ENCODE measurements around the gene UBR3. TPM values are rescaled to one million over a fixed set of nuclear protein-coding genes. Genes with fewer than 3 reads are reported as not detected.
A peak's percentile ranks its signal among the peaks of the same experiment; 100 is the strongest.
"Not testable (repeated sequence)": the region's sequence is repeated elsewhere in the genome, so short reads cannot be mapped to it uniquely, and the experiment has no call there.

UBR3 gene
- total RNA-seq, 2 experiments from 2014 or later, result 13.6 to 15.3 TPM

DNA sequence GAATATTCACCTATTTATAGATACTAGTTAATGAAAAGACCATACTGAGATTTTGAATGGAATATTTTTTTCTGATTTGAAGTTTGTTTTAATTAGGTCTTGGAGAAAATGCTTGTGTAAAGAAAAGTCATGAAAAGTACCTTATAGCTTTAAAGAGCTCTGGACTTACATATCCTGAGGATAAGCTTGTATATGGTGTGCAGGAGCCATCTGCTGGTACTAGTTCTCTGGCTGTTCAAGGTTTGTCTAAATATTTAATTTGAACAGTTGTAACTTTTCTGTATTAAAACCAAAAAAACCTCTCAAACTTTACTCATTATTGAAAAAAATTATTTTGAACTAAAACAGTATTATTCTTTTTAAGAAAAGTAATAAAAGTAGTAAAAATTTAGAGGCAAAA lies 50.1 kb downstream of the UBR3 start:
- Mint-ChIP-seq H3K27me3 (ENCODE audit: low read depth) (no peaks in the 10 kb centered on the region), H3K27ac (no peak overlapping the region), H3K4me3 (no peak overlapping the region), H3K9me3 (no peaks in the 10 kb centered on the region), H3K36me3 (ENCODE audit: low read depth) (peaks cover 6% of the 10 kb centered on the region), H3K4me1 (ENCODE audit: low read depth) (no peaks in the 10 kb centered on the region)
- intact Hi-C loops (cut with micrococcal nuclease), result loop anchor here (1.0 kb wide), 2 partner anchors 53 to 349 kb away; partner anchors contain the start of gene METTL5
- peak; percentile 32 for DNase-seq
- CTCF ChIA-PET, result interaction anchor here (0.8 to 1.7 kb wide), 6 partner anchors 12 to 305 kb away, joined by 3 to 6 read pairs (median 4); partner anchors contain the start of gene METTL5

DNA sequence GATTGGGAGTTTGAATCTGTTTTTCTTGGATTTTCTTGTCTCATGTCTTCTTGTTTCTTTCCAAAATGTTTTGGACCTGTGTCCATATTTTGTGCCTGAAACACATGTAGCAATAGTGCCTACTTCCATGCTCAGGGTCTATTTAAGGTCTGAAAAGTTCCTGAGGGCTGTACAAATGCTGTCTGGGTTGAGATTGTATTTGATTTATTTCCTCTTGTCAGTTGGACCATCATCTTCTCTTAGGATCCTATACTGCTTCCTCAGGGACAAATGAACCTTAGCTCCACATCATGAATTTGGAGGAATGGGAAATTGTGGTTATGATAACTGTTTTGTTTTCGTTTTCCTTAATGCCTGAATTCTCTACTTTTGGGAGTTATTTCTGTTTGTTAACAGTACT lies 59.9 kb downstream of the UBR3 start:
- Mint-ChIP-seq H3K4me3 (no peak overlapping the region), H3K27me3 (ENCODE audit: low read depth) (no peaks in the 10 kb centered on the region), H3K4me1 (ENCODE audit: low read depth) (no peaks in the 10 kb centered on the region), H3K9me3 (no peaks in the 10 kb centered on the region), H3K36me3 (ENCODE audit: low read depth) (peaks cover 1% of the 10 kb centered on the region), H3K27ac (no peak overlapping the region)
- intact Hi-C loops (cut with micrococcal nuclease), result no loop called here
- CTCF ChIA-PET, result no interaction called here
- no peak for DNase-seq

DNA sequence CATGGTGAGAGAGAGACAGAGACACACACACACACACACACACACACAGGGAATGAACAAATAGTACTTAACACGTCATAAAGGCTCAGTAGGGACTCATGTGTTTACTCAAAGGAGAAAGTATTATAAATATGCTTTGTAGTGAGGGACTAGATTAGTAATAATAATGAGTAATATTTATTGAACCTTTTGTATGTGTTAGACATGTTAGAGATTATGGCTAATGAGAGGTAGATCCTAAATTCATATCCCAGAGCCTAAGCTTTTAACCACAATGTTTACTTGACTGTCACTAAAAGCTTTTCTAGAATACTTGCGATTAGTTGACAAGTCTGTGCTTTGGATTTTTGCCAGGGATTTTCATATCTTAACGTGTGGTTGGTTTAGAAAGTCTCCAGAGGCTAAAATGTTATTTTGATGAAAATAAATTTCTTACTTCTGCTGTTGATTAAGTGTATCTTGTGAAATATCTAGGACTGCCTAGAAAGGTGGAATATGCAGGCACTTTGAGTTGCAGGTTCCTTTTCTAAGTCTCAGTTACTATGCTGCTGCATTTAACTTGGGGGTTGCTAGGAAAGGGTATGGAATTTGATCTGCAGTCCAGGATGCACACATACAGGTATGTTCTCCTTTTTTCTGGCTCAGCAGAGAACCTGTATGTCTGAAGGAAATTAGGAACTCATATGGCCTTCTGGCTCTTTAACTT lies 64.5 kb downstream of the UBR3 start:
- intact Hi-C loops (cut with micrococcal nuclease), result no loop called here
- no peaks in the 10 kb centered on the region for H3K9me3 Mint-ChIP-seq
- no peaks in the 10 kb centered on the region for H3K27me3 Mint-ChIP-seq (ENCODE audit: low read depth)
- peaks cover 7% of the 10 kb centered on the region for H3K36me3 Mint-ChIP-seq (ENCODE audit: low read depth)
- no peaks in the 10 kb centered on the region for H3K4me1 Mint-ChIP-seq (ENCODE audit: low read depth)
- no peak overlapping the region for H3K27ac Mint-ChIP-seq
- CTCF ChIA-PET, result no interaction called here
- no peak for DNase-seq
- no peak overlapping the region for H3K4me3 Mint-ChIP-seq

DNA sequence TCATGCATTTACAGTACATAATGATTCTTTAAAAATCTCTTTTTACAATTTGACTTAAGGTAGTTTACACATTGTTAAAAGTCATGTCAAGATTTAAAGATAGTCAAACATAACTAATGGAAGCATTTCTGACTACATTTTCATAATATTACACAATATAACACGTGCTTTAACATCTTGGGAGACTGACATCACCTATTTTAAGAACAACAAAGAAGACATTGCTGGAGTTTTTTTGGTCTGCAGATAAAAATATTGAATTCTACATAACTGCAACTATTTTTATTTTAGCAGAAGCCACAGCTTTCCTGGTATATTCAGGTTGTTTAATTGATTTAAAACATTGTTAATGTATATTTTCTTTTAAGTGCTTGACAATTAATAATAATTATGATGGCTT lies 65.7 kb downstream of the UBR3 start:
- no peak for DNase-seq
- H3K9me3 Mint-ChIP-seq, result no peaks in the 10 kb centered on the region
- intact Hi-C loops (cut with micrococcal nuclease), result no loop called here
- H3K4me1 Mint-ChIP-seq (ENCODE audit: low read depth), result no peaks in the 10 kb centered on the region
- H3K4me3 Mint-ChIP-seq, result no peak overlapping the region
- CTCF ChIA-PET, result no interaction called here
- H3K27ac Mint-ChIP-seq, result no peak overlapping the region
- peaks cover 7% of the 10 kb centered on the region for H3K36me3 Mint-ChIP-seq (ENCODE audit: low read depth)
- H3K27me3 Mint-ChIP-seq (ENCODE audit: low read depth), result no peaks in the 10 kb centered on the region

DNA sequence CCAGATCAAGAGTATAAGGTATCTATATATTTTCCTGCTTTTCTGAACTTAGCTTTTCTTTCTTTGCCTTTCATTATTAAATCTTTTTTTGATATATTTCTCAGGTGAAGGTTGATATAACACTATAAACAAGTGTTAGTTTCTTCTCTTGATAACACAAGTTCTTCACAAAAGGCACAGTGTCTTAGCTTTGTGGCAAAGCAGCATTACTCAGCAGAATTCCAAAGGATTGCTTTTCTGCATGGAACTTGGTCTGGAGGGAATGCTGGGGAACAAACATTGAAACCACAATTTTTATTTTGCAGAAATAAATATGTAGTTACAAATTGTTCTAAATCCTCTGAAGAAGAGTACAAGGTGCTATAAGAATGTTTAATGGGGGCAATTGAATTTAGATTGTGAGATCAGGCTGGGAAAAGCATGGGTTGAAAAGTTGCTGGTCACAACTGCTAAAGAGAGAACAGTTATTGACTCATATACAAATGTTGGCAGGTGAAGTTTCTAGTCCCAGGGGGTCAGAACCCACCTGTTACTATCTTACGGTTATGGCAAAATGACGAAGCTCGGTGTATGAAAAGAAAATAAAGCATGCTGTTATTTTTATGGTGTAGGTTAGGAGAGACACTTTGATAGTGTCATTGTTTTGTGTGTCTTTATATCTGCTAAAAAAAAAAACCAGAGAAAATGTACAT lies 68.2 kb downstream of the UBR3 start:
- no peaks in the 10 kb centered on the region for H3K27me3 Mint-ChIP-seq (ENCODE audit: low read depth)
- CTCF ChIA-PET, result interaction anchor here (0.7 to 1.2 kb wide), 2 partner anchors 14 to 35 kb away, joined by 4 read pairs; no protein-coding TSS in a partner anchor
- intact Hi-C loops (cut with micrococcal nuclease), result no loop called here
- H3K4me1 Mint-ChIP-seq (ENCODE audit: low read depth), result no peaks in the 10 kb centered on the region
- no peaks in the 10 kb centered on the region for H3K9me3 Mint-ChIP-seq
- H3K36me3 Mint-ChIP-seq (ENCODE audit: low read depth), result peaks cover 11% of the 10 kb centered on the region
- H3K4me3 Mint-ChIP-seq, result no peak overlapping the region
- no peak overlapping the region for H3K27ac Mint-ChIP-seq
- no peak for DNase-seq

DNA sequence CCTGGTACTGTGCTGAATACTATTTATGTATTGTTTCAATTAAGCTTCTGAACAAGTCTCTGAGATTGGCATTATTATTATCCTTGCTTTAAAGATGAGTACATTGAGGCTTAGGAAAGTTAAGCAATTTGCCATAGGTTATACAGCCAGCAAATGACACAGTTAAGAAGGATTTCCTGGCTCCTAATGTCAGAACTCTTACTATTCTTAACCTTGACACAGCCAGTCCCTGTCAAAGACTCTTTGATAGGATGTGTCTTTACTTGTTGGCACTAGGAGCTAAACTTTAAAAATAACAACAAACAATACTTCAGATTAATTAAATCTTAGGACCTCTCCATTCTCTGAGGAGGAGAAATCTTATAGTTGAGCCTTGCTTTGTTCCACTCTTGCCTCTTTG lies 70.6 kb downstream of the UBR3 start:
- no peaks in the 10 kb centered on the region for H3K4me1 Mint-ChIP-seq (ENCODE audit: low read depth)
- H3K36me3 Mint-ChIP-seq (ENCODE audit: low read depth), result peaks cover 10% of the 10 kb centered on the region
- DNase-seq, result no peak
- intact Hi-C loops (cut with micrococcal nuclease), result no loop called here
- no peaks in the 10 kb centered on the region for H3K9me3 Mint-ChIP-seq
- no peak overlapping the region for H3K27ac Mint-ChIP-seq
- H3K4me3 Mint-ChIP-seq, result no peak overlapping the region
- CTCF ChIA-PET, result no interaction called here
- H3K27me3 Mint-ChIP-seq (ENCODE audit: low read depth), result no peaks in the 10 kb centered on the region

DNA sequence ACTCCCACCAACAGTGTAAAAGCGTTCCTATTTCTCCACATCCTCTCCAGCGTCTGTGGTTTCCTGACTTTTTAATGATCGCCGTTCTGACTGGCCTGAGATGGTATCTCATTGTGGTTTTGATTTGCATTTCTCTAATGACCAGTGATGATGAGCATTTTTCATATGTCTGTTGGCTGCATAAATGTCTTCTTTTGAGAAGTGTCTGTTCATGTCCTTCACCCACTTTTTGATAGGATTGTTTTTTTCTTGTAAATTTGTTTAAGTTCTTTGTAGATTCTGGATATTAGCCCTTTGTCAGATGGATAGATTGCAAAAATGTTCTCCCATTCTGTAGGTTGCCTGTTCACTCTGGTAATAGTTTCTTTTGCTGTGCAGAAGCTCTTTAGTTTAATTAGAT lies 72.8 kb downstream of the UBR3 start:
- H3K9me3 Mint-ChIP-seq; H3K27ac Mint-ChIP-seq; DNase-seq; intact Hi-C loops (cut with micrococcal nuclease); H3K4me3 Mint-ChIP-seq; H3K27me3 Mint-ChIP-seq (ENCODE audit: low read depth); CTCF ChIA-PET; H3K4me1 Mint-ChIP-seq (ENCODE audit: low read depth): not testable (repeated sequence)
- H3K36me3 Mint-ChIP-seq (ENCODE audit: low read depth), result peaks cover 10% of the 10 kb centered on the region

DNA sequence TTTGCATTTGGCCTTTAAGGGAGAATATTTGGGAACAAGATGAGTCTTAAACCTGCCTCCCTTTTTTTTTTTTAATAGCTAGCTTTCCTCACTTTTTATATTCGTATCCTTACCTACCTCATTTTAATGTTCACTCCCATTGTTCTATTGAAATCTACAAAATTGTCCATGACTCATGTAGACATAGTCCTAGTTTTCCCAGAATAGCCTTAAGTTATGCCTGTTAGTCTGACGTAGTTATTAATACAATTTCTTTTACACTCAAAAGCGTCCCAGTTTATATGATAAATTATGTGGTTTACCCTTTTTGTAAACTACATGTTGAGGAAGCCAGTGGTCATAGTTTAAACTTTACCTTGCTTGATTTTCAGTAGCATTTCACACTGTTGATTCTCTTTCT lies 73.4 kb downstream of the UBR3 start:
- H3K27me3 Mint-ChIP-seq (ENCODE audit: low read depth), result no peaks in the 10 kb centered on the region
- no peak for DNase-seq
- CTCF ChIA-PET, result interaction anchor here (0.6 to 0.8 kb wide), 2 partner anchors 30 to 469 kb away, joined by 3 read pairs; no protein-coding TSS in a partner anchor
- no peak overlapping the region for H3K4me3 Mint-ChIP-seq
- no peaks in the 10 kb centered on the region for H3K4me1 Mint-ChIP-seq (ENCODE audit: low read depth)
- no peaks in the 10 kb centered on the region for H3K9me3 Mint-ChIP-seq
- no peak overlapping the region for H3K27ac Mint-ChIP-seq
- intact Hi-C loops (cut with micrococcal nuclease), result no loop called here
- peaks cover 5% of the 10 kb centered on the region for H3K36me3 Mint-ChIP-seq (ENCODE audit: low read depth)

DNA sequence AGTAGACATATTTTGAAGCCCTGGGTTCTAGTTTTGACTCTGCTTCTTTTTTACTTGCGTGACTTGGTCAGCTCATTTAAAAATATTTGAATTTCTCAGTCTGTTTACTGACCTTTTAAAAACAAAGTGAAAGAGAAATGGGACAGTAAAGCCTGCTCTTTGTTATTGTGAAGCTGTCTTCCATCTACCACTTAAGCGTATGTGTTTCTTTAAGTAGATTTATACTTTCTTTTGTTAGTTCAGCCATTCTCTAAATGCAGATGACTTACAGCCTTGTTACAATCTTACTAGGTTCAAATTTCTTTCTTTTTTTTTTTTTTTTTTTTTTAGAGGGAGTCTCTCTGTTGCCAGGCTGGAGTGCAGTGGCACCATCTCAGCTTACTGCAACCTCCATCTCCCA lies 79.5 kb downstream of the UBR3 start:
- Mint-ChIP-seq H3K4me3 (no peak overlapping the region), H3K27ac (no peak overlapping the region), H3K4me1 (ENCODE audit: low read depth) (peaks cover 2% of the 10 kb centered on the region), H3K27me3 (ENCODE audit: low read depth) (no peaks in the 10 kb centered on the region), H3K9me3 (no peaks in the 10 kb centered on the region), H3K36me3 (ENCODE audit: low read depth) (peaks cover 6% of the 10 kb centered on the region)
- intact Hi-C loops (cut with micrococcal nuclease), result no loop called here
- CTCF ChIA-PET, result no interaction called here
- no peak for DNase-seq

DNA sequence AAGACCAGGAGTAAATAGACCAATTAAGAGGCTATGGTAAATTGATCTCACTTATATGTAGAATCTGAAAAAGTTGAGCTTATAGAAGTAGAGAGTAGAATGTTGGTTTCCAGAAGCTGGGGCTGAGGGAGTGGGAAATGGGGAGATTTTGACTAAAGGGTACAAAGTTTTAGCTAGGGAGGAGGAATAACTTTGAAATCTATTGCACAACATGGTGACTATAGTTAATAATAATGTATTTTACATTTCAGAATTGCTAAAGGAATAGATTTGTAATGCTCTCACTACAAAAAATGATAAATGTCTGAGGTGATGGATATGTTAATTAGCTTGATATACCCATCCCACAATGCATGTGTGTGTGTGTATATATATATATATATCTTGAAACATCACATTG lies 82.1 kb downstream of the UBR3 start:
- Mint-ChIP-seq H3K4me1 (ENCODE audit: low read depth) (peaks cover 2% of the 10 kb centered on the region), H3K36me3 (ENCODE audit: low read depth) (peaks cover 7% of the 10 kb centered on the region), H3K4me3 (no peak overlapping the region), H3K9me3 (no peaks in the 10 kb centered on the region), H3K27me3 (ENCODE audit: low read depth) (no peaks in the 10 kb centered on the region), H3K27ac (no peak overlapping the region)
- DNase-seq, result no peak
- intact Hi-C loops (cut with micrococcal nuclease), result no loop called here
- CTCF ChIA-PET, result interaction anchor here (0.5 to 0.8 kb wide), 3 partner anchors 14 to 384 kb away, joined by 3 to 4 read pairs (median 3); no protein-coding TSS in a partner anchor

DNA sequence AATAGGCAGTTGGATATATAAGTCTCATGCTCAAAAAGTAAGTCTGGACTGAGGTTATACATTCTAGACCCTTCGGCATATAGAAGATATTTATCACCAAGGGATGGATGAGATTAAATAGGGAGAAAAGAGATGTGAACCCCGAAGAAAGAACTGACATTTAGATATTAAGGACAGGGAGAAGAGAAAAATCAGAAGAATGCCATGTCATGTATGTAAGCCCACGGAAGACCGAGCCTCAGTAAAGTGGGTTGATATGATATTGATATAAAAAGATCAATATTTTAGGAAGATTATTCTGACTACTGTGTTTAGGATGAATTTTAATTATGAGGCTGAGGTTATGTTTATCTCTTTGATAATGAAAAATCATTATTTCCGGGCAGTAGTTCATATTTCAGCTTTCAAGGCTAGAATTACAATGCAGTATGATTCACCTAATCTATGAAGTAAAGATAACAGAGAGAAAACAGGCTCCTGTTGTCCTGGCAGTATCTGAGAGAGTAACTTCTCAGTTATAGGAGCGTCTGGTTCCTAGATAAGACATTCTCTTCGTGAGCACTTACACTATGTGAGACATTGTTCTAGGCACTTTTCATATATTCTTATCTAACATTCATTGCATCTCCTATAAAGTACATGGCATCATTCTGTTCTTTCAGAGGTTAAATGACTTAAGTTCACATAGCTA lies 83.0 kb downstream of the UBR3 start:
- no peaks in the 10 kb centered on the region for H3K9me3 Mint-ChIP-seq
- peaks cover 7% of the 10 kb centered on the region for H3K36me3 Mint-ChIP-seq (ENCODE audit: low read depth)
- no peak for DNase-seq
- peaks cover 2% of the 10 kb centered on the region for H3K4me1 Mint-ChIP-seq (ENCODE audit: low read depth)
- no peak overlapping the region for H3K4me3 Mint-ChIP-seq
- no peaks in the 10 kb centered on the region for H3K27me3 Mint-ChIP-seq (ENCODE audit: low read depth)
- H3K27ac Mint-ChIP-seq, result no peak overlapping the region
- CTCF ChIA-PET, result interaction anchor here (0.6 to 0.7 kb wide), 2 partner anchors 92 to 1079 kb away, joined by 3 read pairs; no protein-coding TSS in a partner anchor
- intact Hi-C loops (cut with micrococcal nuclease), result no loop called here

DNA sequence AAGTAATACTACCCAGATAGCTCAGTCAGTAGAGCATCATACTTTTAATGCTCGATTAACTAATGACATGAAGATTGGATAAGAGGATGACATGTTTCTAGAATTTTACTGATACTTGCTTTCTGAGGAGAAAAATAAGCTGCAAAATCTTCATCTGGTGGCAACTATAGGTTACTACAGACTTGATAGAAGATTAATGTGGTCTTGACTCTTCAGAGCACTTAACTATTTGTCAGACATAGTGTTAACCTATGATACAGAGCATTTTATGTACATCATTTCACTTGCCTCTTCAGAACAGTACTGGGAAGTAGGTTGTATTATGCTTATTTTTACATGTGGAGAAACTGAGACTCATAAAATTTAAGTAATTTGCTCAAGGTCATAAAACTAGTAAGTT lies 83.9 kb downstream of the UBR3 start:
- Mint-ChIP-seq H3K36me3 (ENCODE audit: low read depth) (peaks cover 7% of the 10 kb centered on the region), H3K4me1 (ENCODE audit: low read depth) (peaks cover 2% of the 10 kb centered on the region), H3K4me3 (no peak overlapping the region), H3K27me3 (ENCODE audit: low read depth) (no peaks in the 10 kb centered on the region), H3K27ac (no peak overlapping the region), H3K9me3 (no peaks in the 10 kb centered on the region)
- intact Hi-C loops (cut with micrococcal nuclease), result no loop called here
- CTCF ChIA-PET, result interaction anchor here (0.6 kb wide), 1 partner anchor 1078 kb away, joined by 3 read pairs; no protein-coding TSS in a partner anchor
- no peak for DNase-seq
